T-cell (primary cell): ENCODE measurements around the gene CDHR3. TPM values are rescaled to one million over a fixed set of nuclear protein-coding genes. Genes with fewer than 3 reads are reported as not detected.

Experiments
- ATAC-seq, 4 experiments: fragments of 200-7000 bp in 3 of 4; fragments of 150-1000 bp in 1 of 4; cut with Tn5 transposase; replicated peaks in 1 of 4; 1 replicate in 3 of 4; 2 replicates in 1 of 4; pipeline ENCODE4 v1.10.0; 2021; ENCODE audit warnings: moderate library complexity in 3 of 4, mild to moderate bottlenecking in 2 of 4, moderate number of reproducible peaks in 1 of 4
- CTCF ChIA-PET, 2 donors: fragments of 300-600 bp; sonication (Branson Sonifier 250); formaldehyde crosslinking; loops; one replicate each; lab custom pipeline; 2022; ENCODE audit warnings: antibody characterized with exemption in 2 of 2; lab: Charles Lee
- POLR2A ChIA-PET, 2 donors: fragments of 300-600 bp; sonication (Branson Sonifier 250); formaldehyde crosslinking; loops; one replicate each; lab custom pipeline; 2022; ENCODE audit warnings: antibody characterized with exemption in 2 of 2; lab: Charles Lee
- DNase-seq, 35 experiments: peaks; one replicate each; pipeline versions ENCODE4 v3.0.0 to v3.0.0-alpha.2; 2013 to 2023
- H3K27ac ChIP-seq: one replicate; pipeline ENCODE4 v1.5.1; 2013; ENCODE audit warnings: low read length
- H3K27me3 ChIP-seq, 2 experiments: replicated peaks in 1 of 2; 1 replicate in 1 of 2; 2 replicates in 1 of 2; pipeline versions ENCODE4 v1.6.1 to v1.7.0; 2013; ENCODE audit warnings: low read length in 1 of 2, mixed read lengths in 1 of 2; ENCODE audit not compliant: control insufficient read depth in 2 of 2, insufficient read depth in 2 of 2; ENCODE audit errors: extremely low read depth in 1 of 2
- H3K36me3 ChIP-seq, 2 donors: 1 replicate in 1 of 2; 2 replicates in 1 of 2; pipeline versions ENCODE4 v1.6.1 to v1.7.0; 2013; ENCODE audit warnings: low read length in 1 of 2; ENCODE audit not compliant: control insufficient read depth in 2 of 2, insufficient read depth in 1 of 2; ENCODE audit errors: extremely low read depth in 1 of 2
- H3K4me1 ChIP-seq, 2 experiments: 1 replicate in 1 of 2; 2 replicates in 1 of 2; pipeline versions ENCODE4 v1.6.1 to v1.7.0; 2013; ENCODE audit warnings: low read length in 2 of 2, mixed read lengths in 1 of 2; ENCODE audit not compliant: insufficient read depth in 2 of 2, control insufficient read depth in 1 of 2; ENCODE audit errors: extremely low read depth in 1 of 2
- H3K4me3 ChIP-seq, 2 donors: 1 replicate in 1 of 2; 2 replicates in 1 of 2; pipeline versions ENCODE4 v1.5.1 to v1.7.0; 2013; ENCODE audit warnings: mild to moderate bottlenecking in 2 of 2, low read length in 1 of 2, moderate library complexity in 1 of 2; ENCODE audit not compliant: control insufficient read depth in 1 of 2; ENCODE audit errors: extremely low read depth in 1 of 2
- H3K9me3 ChIP-seq: 2 replicates; pipeline ENCODE4 v1.7.0; 2013
- H3K27ac Mint-ChIP-seq, 2 donors: one replicate each; pipeline ENCODE4 v1.8.0; 2020 to 2021; ENCODE audit warnings: mild to moderate bottlenecking in 2 of 2, mixed read lengths in 2 of 2
- H3K27me3 Mint-ChIP-seq, 2 donors: one replicate each; pipeline ENCODE4 v1.8.0; 2021 to 2022; ENCODE audit warnings: mixed read lengths in 2 of 2
- H3K36me3 Mint-ChIP-seq: one replicate; pipeline ENCODE4 v1.8.0; 2021; ENCODE audit warnings: mixed read lengths
- H3K4me1 Mint-ChIP-seq, 3 donors: one replicate each; pipeline ENCODE4 v1.8.0; 2020 to 2022; ENCODE audit warnings: mixed read lengths in 3 of 3, mild to moderate bottlenecking in 1 of 3
- H3K4me3 Mint-ChIP-seq, 3 donors: one replicate each; pipeline ENCODE4 v1.8.0; 2020 to 2022; ENCODE audit warnings: mild to moderate bottlenecking in 3 of 3, mixed read lengths in 3 of 3, moderate library complexity in 3 of 3
- H3K9me3 Mint-ChIP-seq, 3 donors: one replicate each; pipeline ENCODE4 v1.8.0; 2020 to 2022; ENCODE audit warnings: mixed read lengths in 3 of 3
- WGBS: methylation state at CpG from one replicate; pipeline ENCODE4 v1.1.5; 2013; ENCODE audit warnings: missing lambda C conversion rate; ENCODE audit not compliant: insufficient coverage; 5-methylcytosine and 5-hydroxymethylcytosine counted together
- total RNA-seq, 35 experiments: library from RNA in 6 of 35; stranded (reverse) in 6 of 35; fragments of 120-200 nt in 1 of 35; gene quantifications; one replicate each; pipeline versions ENCODE4 v1.2.1 to v1.2.4 and lab custom pipeline; 2013 to 2026

The CDHR3 gene
- total RNA-seq, 5 donors from 2014 or later (not counting 1 experiment from before 2014, with no cell fraction given) = 10.5 to 18.5 (median 14.5) TPM

GRCh38 chr7:106076537-106076936, 113.5 kb downstream of the CDHR3 start:
- no peaks in the 10 kb centered on the region for H3K27me3 Mint-ChIP-seq
- POLR2A ChIA-PET = interaction anchor here in 1 of 2 donors (1.0 kb wide), 1 partner anchor 9 kb away, joined by 4 read pairs; no protein-coding TSS in a partner anchor
- no peak overlapping the region for H3K4me3 ChIP-seq

GRCh38 chr7:106080300-106080987, 117.4 kb downstream of the CDHR3 start:
- Mint-ChIP-seq H3K4me1 (peaks cover 21 to 38% (median 29%) of the 10 kb centered on the region in 3 donors), H3K9me3 (no peaks in the 10 kb centered on the region), H3K27ac (no peak overlapping the region), H3K36me3 (no peaks in the 10 kb centered on the region), H3K27me3 (no peaks in the 10 kb centered on the region), H3K4me3 (no peak overlapping the region)
- no peak for DNase-seq
- H3K9me3 ChIP-seq = no peaks in the 10 kb centered on the region
- WGBS = 94% methylated on average over 3 of the region's 6 CpGs
- no peaks in the 10 kb centered on the region for H3K27me3 ChIP-seq
- ChIA-PET POLR2A (interaction anchor here (0.7 to 0.8 kb wide), 4 partner anchors 9 to 22 kb away, joined by 4 to 14 read pairs (median 10); no protein-coding TSS in a partner anchor), CTCF (interaction anchor here (0.7 to 1.2 kb wide), 5 partner anchors 9 to 973 kb away, joined by 3 to 6 read pairs (median 5); no protein-coding TSS in a partner anchor)
- no peak overlapping the region for H3K27ac ChIP-seq
- H3K36me3 ChIP-seq = no peaks in the 10 kb centered on the region
- ATAC-seq = no peak
- H3K4me3 ChIP-seq = no peak overlapping the region
- peaks cover 0 to 2% of the 10 kb centered on the region in 2 experiments for H3K4me1 ChIP-seq

More at GRCh38 chr7:106076537-106076936, 113.5 kb downstream of the CDHR3 start:
- Histone ChIP-seq H3K27ac (no peak overlapping the region), H3K4me1 (peaks cover 19 to 26% of the 10 kb centered on the region in 2 experiments), H3K36me3 (no peaks in the 10 kb centered on the region), H3K9me3 (no peaks in the 10 kb centered on the region), H3K27me3 (no peaks in the 10 kb centered on the region)
- Mint-ChIP-seq H3K4me1 (peaks cover 46 to 63% (median 52%) of the 10 kb centered on the region in 3 donors), H3K36me3 (no peaks in the 10 kb centered on the region), H3K4me3 (no peak overlapping the region), H3K27ac (no peak overlapping the region), H3K9me3 (no peaks in the 10 kb centered on the region)
- CTCF ChIA-PET = interaction anchor here in 1 of 2 donors (0.8 kb wide), 1 partner anchor 420 kb away, joined by 6 read pairs; no protein-coding TSS in a partner anchor
- DNase-seq = no peak
- ATAC-seq = no peak
- no CpG with 5 or more reads among the region's 2 CpGs for WGBS

GRCh38 chr7:106082087-106082854, 119.2 kb downstream of the CDHR3 start:
- H3K4me1 ChIP-seq = peaks cover 0 to 2% of the 10 kb centered on the region in 2 experiments
- ChIA-PET CTCF (interaction anchor here (0.6 to 0.9 kb wide), 4 partner anchors 11 to 968 kb away, joined by 3 to 5 read pairs (median 4); no protein-coding TSS in a partner anchor), POLR2A (interaction anchor here (0.5 to 0.6 kb wide), 3 partner anchors 46 to 878 kb away, joined by 4 to 8 read pairs (median 6); no protein-coding TSS in a partner anchor)

More at GRCh38 chr7:106082087-106082854, 119.2 kb downstream of the CDHR3 start:
- peaks cover 12 to 29% (median 23%) of the 10 kb centered on the region in 3 donors for H3K4me1 Mint-ChIP-seq
- H3K36me3 Mint-ChIP-seq = no peaks in the 10 kb centered on the region
- no peak for DNase-seq
- no peak overlapping the region for H3K27ac ChIP-seq
- WGBS = 96% methylated on average over 14 of the region's 18 CpGs
- no peaks in the 10 kb centered on the region for H3K36me3 ChIP-seq
- H3K9me3 ChIP-seq = no peaks in the 10 kb centered on the region
- no peak overlapping the region for H3K4me3 ChIP-seq
- H3K27me3 Mint-ChIP-seq = no peaks in the 10 kb centered on the region
- H3K27me3 ChIP-seq = no peaks in the 10 kb centered on the region
- ATAC-seq = no peak
- H3K4me3 Mint-ChIP-seq = no peak overlapping the region
- H3K27ac Mint-ChIP-seq = no peak overlapping the region
- H3K9me3 Mint-ChIP-seq = no peaks in the 10 kb centered on the region

Other genes starting within 250 kb of the CDHR3 start
- 10 to 100 TPM; 42.3 to 54.7 (median 47.4) TPM for gene ATXN7L1, start 86.7 kb upstream of the CDHR3 start, total RNA-seq
- gene SYPL1, start 149.0 kb downstream of the CDHR3 start, total RNA-seq = 10 to 100 TPM; 36.5 to 44.7 (median 42.6) TPM